MM.1S (cell line): Measurements from ENCODE around the gene ADAMTS15.

Source experiments
- EZH2 ChIP-seq: fragments of 300-600 bp; sonication (generic); optimal IDR thresholded peaks from 2 replicates; pipeline ENCODE3; 2017; ENCODE audit warnings: low read depth, mild to moderate bottlenecking, antibody characterized with exemption, low read length, mixed read lengths
- EZH2phosphoT487 ChIP-seq: fragments of 300-600 bp; sonication (generic); IDR thresholded peaks from 2 replicates; pipeline ENCODE4 v1.6.1; 2018; ENCODE audit warnings: antibody characterized with exemption, low read length
- TF ChIP-seq, protein P1 (sequence below): fragments of 300-600 bp; sonication (generic); IDR thresholded peaks from 2 replicates; pipeline ENCODE4 v1.5.1; 2016; ENCODE audit warnings: antibody characterized with exemption, low read length, mixed read lengths

DNA sequence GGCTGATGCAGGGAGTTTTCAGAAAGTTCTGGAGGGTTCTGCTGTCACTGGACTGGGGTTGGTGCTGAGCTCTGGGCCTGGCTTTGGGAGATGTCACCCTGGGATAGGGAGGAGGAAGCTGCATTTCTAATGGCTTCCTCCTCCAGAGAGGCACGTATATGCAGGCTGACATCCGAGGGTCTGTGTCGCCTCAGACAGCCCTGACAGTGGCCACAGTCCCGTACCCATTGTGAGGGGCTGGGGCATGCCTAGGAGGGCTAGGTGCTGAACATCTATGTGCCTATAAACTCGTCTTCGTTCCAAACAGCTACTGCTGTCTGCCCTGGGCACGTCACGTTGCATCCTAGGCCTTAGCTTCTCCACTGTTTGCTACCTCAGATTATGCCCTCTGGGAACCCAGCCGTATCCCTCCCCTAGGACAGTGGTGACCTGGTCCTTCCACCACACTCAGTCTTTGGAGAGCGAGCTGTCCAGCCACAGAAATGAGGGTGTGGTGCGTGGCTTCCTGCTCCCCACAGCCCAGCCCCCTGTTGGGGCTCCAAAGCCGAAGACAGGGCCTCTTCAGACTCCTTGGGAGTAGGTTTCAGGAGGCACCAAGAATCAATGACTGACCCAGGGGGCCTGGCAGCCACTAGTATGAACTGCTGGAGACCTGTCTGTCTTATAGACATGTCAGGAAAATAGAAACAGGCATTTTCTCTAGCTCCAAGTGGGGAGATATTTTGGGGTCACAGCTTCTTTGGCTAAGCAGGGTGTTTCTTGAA is 26.4 kb downstream of the ADAMTS15 start:
- TF ChIP-seq, protein P1, sequence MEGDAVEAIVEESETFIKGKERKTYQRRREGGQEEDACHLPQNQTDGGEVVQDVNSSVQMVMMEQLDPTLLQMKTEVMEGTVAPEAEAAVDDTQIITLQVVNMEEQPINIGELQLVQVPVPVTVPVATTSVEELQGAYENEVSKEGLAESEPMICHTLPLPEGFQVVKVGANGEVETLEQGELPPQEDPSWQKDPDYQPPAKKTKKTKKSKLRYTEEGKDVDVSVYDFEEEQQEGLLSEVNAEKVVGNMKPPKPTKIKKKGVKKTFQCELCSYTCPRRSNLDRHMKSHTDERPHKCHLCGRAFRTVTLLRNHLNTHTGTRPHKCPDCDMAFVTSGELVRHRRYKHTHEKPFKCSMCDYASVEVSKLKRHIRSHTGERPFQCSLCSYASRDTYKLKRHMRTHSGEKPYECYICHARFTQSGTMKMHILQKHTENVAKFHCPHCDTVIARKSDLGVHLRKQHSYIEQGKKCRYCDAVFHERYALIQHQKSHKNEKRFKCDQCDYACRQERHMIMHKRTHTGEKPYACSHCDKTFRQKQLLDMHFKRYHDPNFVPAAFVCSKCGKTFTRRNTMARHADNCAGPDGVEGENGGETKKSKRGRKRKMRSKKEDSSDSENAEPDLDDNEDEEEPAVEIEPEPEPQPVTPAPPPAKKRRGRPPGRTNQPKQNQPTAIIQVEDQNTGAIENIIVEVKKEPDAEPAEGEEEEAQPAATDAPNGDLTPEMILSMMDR: no peak
- TF ChIP-seq EZH2: no peak
- no peak for TF ChIP-seq EZH2phosphoT487
